Occipital lobe (tissue), 2 donors: ENCODE results near the gene LRRC8A. TPM values are rescaled to one million over a fixed set of nuclear protein-coding genes. Genes with fewer than 3 reads are reported as not detected.

Experiments
- DNase-seq: peaks from one replicate; lab custom pipeline; 2025; lab: John Stamatoyannopoulos, UW
- total RNA-seq: library from RNA; depleted of rRNA; stranded (reverse); fragments of >200 nt; gene quantifications from one replicate; pipeline ENCODE4 v1.2.3, GENCODE V29; 2014

Gene LRRC8A
- total RNA-seq, 1 donor from 2014 or later = 20.4 TPM

DNA sequence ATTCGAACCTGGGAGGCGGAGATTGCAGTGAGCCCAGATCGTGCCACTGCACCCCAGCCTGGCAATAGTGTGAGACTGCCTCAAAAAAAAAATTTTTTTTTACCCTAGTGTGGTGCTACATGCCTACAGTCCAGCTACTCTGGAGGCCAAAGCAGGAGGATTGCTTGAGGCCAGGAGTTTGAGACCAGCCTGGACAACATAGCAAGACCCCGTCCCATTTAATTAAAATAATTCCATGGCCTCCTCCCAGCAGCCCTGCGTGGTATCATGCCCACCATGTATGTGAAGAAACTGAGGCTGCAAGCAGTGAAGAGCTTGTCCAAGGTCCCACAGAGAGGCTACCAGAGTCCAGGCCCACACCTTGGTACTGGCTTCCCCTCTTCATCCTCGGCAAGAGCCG is 19.4 kb downstream of the LRRC8A start:
- DNase-seq = no peak

GRCh38 chr9:128901822-128902221 is 19.9 kb downstream of the LRRC8A start:
- DNase-seq = no peak

GRCh38 chr9:128902351-128903078 is 20.6 kb downstream of the LRRC8A start:
- no peak for DNase-seq

DNA sequence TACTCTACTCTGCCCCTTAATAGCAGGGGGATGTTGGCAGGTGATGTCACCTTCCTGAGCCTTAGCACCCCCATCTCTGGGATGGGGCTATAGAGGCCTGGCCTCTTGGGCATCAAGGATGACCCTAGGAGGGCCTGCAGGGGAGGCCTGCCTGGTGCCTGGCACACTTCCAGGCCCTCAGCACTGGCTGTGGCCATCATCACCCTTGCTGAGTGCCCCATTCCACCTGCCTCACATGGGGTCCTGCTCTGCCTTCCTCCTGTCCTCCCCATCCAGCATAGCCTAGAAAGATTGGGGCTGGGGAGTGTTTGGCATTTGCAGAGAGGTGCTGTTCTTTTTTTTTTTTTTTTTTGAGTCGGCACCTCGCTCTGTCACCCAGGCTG is 21.1 kb downstream of the LRRC8A start:
- no peak for DNase-seq

DNA sequence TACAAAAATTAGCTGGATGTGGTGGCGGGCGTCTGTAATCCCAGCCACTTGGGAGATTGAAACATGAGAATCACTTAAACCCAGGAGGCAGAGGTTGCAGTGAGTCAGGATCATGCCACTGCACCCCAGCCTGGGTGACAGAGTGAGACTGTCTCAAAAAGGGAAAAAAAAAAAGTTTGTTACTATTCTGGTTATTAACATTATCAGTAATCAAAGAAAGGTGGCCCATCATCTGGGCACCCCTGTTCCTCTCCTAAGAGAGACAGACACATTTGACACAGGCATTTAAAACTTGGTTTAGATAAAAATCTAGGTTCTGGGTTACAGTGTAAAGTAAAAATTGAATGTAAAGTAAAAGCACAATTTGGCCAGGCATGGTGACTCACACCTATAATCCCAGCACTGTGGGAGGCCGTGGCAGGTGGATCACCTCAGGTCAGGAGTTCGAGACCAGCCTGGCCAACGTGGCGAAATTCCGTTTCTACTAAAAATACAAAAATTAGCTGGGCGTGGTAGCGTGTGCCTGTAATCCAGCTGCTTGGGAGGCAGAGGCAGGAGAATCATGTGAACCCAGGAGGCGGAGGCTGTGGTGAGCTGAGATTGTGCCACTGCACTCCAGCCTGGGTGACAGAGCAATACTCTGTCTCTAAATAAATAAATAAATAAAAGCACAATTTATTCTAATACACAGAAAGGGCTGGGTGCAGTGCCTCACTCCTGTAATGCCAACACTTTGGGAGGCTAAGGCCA is 22.1 kb downstream of the LRRC8A start:
- DNase-seq = no peak

DNA sequence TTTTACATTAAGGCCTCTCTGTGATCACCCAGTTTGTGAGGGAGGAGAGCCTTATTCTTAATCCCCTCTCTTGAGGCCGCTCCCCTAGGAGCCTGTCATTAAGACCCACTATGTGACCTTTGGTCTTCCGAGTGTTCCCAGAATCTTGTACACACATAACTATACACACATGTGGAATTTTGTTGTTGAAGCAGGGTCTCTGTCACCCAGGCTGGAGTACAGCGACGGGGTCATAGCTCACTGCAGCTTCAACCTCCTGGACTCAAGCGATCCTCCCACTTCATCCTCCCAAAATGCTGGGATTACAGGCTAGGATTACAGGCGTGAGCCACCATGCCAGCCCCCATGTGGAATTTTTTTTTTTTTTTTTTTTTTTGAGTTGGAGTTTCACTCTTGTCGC is 24.0 kb downstream of the LRRC8A start:
- DNase-seq = no peak

- no peak for DNase-seq
Observed at GRCh38 chr9:128906741-128907140, 24.8 kb downstream of the LRRC8A start.

DNA sequence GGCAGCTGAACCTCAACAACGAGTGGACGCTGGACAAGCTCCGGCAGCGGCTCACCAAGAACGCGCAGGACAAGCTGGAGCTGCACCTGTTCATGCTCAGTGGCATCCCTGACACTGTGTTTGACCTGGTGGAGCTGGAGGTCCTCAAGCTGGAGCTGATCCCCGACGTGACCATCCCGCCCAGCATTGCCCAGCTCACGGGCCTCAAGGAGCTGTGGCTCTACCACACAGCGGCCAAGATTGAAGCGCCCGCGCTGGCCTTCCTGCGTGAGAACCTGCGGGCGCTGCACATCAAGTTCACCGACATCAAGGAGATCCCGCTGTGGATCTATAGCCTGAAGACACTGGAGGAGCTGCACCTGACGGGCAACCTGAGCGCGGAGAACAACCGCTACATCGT is 26.4 kb downstream of the LRRC8A start:
- DNase-seq = no peak

DNA sequence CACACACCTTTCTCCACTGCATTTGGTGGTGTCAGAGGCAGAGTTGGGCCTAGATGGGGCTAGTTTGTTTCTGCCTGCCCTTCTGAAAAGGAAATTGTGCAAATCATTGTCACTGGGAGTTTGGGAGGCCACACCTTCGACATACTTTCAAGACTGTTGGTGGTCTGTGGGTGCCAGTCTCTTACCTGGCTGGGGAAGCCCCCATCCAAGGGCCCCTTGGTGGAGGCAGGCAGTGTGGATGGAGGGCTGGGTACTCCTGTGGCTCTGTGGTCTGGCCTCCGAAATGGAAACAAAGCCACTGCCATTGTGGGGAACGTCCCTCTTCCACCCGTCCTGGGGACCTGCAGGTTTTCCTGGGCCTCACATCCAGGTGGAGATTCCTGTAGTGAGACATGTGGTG is 27.9 kb downstream of the LRRC8A start:
- no peak for DNase-seq

GRCh38 chr9:128910906-128911305 is 29.0 kb downstream of the LRRC8A start:
- no peak for DNase-seq

DNA sequence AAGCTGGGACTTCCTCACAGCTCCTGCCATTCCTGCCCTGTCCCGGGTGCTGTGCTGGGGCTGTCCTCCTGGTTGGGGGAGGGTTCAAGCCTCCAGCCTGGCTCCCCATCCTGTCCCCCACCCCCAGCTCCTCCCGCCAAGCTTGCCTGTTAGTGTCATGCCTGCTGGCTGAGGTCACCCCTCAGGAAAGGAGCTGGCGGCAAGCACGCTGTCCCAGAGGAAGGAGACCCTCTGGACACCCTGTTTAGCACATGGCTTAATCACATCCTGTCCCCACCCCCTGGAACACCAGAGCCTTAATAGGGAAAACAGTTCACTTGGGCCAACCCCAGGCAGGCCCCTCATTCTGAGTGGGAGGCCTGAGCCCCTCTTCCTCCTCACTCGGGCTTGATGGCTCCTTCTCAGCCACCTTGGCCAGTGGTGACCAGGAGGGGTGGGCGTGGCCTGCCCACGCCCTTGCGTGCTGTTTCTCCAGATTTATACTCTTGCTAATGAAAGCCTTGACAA is 29.6 kb downstream of the LRRC8A start:
- DNase-seq = no peak

- DNase-seq = peak; percentile 27
Observed at GRCh38 chr9:128912270-128912853, 30.4 kb downstream of the LRRC8A start.

DNA sequence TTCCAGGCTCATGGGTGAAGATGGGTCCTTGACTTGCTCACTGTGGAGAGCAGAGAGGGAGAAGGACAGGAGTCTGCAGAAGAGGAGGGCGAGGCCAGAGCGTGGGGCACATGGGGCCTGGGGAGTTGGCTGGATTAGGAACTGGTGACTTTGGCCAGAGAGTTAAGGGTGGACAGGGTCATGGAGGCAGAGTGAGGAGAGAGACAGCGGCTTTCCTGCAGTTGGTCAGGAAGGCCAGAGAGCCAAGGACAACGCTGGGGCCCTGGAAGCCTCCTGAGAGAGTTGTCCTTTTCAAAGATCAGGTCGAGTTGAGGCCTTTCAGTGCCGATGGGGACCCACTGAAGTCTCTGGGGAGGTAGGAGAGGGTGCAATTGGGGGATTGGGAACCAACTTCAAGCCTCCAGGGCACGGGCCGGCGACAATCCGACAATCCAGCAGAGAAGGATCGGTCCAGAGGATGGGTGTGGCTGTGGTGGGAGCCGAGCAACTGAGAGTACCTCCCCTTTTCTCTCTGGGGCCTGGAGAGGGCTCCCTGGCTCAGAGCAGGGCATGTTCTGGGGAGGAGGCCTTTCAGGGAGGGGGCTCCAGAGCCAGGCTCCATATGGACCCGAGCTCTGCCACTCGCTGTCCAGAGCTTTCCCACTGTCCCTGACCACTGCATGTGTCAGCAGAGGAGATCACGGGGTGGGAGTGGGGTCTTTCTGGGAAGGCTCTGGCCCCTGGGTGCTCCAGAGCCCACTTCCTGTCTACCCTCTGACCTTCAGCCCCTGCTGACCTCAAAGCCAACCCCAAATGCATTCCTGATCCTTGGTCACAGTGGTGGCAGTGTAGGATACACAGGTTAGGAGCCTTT is 31.3 kb downstream of the LRRC8A start:
- DNase-seq = no peak

DNA sequence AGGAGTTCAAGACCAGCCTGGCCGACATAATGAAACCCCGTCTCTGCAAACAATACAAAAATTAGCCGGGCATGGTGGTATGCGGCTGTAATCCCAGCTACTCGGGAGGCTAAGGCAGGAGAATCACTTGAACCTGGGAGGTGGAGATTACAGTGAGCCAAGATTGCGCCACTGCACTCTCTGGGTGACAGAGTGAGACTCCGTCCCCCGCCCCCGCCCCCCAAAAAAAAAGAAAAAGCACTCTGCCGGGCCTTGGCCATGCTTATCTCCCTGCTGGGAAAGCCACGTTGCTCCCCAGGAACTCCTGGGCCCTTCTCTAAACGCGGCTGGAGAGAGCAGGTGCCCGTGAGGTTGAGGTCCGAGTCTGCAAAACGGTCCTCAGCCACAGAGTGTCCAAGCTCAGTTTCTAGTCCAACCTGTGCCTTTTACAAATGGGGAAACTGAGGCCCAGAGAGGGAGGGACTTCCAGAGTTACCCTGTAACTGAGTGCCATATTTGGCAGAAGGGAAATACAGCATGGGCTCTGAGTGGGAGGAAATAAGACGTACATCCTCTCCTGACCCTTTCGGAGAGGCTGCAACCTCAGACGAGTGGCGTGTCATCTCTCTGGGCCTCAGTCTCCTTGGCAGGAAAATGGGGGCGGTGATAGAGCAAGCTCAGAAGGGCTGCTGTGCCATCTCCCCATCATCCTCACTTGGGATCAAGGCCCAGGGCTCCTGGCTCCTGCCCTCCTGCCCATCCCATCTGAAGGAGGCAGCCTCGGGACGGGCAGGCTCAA is 32.3 kb downstream of the LRRC8A start:
- DNase-seq = no peak

DNA sequence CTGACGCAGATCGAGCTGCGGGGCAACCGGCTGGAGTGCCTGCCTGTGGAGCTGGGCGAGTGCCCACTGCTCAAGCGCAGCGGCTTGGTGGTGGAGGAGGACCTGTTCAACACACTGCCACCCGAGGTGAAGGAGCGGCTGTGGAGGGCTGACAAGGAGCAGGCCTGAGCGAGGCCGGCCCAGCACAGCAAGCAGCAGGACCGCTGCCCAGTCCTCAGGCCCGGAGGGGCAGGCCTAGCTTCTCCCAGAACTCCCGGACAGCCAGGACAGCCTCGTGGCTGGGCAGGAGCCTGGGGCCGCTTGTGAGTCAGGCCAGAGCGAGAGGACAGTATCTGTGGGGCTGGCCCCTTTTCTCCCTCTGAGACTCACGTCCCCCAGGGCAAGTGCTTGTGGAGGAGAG is 34.3 kb downstream of the LRRC8A start:
- no peak for DNase-seq

DNA sequence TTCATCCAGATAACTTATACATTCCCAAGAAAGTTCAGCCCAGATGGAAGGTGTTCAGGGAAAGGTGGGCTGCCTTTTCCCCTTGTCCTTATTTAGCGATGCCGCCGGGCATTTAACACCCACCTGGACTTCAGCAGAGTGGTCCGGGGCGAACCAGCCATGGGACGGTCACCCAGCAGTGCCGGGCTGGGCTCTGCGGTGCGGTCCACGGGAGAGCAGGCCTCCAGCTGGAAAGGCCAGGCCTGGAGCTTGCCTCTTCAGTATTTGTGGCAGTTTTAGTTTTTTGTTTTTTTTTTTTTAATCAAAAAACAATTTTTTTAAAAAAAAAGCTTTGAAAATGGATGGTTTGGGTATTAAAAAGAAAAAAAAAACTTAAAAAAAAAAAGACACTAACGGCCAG is 34.8 kb downstream of the LRRC8A start:
- no peak for DNase-seq

GRCh38 chr9:128917151-128917849 is 35.4 kb downstream of the LRRC8A start:
- peak; percentile 33 for DNase-seq

DNA sequence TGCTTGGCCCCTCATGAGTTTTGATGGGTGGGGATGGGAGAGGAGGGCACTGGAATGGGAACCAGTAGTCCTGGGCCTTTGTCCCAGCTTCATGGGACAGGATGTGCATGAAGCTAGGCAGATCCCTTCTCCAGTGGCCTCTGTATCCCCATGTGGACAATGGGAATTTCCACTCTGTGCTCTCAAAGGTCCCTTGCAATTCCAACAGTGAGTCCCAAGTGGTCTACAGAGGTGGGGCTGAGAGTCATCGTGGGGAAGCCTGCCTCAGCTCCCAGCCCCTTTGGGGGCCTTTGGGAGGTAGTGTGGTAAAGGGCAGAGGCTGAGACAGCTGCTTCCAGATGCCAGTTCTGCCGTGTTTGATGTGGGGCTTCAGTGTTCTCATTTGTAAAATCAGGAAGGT is 37.0 kb downstream of the LRRC8A start:
- DNase-seq = no peak

DNA sequence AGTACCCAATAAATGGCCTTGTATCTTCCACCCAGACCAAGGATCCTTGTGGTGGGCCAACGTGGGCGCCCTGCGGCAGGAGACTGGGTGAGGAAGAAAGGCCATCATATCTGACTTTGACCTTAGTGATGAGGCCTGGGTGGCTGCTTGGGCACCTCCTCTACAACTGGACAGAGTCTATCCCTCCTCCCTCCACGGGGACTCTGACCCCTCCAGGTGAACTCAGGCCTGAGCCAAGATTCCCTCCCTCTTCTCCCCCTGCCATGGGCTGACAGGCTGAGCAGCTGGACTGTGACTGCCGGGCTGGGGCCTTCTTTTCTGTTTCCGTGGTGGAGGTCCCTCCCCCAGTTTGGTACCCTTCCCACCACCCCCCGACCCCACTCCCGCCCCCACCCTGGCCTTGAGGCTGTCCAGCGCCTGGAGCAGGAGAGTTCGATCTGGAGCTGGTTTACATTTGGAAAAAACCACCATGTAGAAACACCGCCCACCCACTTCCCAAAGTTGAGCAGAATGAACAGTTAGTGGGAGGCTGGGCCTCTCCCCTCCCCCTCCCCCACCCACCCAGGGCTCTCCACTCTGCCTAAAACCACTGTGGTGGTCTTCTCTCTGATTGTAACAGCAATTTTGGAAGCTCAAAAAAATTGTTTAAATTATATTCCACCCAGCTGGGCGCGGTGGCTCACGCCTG is 37.6 kb downstream of the LRRC8A start:
- DNase-seq = no peak
